GM19324 (cell line): ENCODE data around the gene ENTPD8.
"Not testable (repeated sequence)": the region's sequence is repeated elsewhere in the genome, so short reads cannot be mapped to it uniquely, and the experiment has no call there.

Experiments
- ATAC-seq: cut with Tn5 transposase; IDR thresholded peaks from one replicate; pipeline ENCODE4 v1.9.1; 2021; ENCODE audit warnings: mild to moderate bottlenecking, moderate library complexity; ENCODE audit not compliant: unreplicated experiment, low FRiP score

Gene ENTPD8

DNA sequence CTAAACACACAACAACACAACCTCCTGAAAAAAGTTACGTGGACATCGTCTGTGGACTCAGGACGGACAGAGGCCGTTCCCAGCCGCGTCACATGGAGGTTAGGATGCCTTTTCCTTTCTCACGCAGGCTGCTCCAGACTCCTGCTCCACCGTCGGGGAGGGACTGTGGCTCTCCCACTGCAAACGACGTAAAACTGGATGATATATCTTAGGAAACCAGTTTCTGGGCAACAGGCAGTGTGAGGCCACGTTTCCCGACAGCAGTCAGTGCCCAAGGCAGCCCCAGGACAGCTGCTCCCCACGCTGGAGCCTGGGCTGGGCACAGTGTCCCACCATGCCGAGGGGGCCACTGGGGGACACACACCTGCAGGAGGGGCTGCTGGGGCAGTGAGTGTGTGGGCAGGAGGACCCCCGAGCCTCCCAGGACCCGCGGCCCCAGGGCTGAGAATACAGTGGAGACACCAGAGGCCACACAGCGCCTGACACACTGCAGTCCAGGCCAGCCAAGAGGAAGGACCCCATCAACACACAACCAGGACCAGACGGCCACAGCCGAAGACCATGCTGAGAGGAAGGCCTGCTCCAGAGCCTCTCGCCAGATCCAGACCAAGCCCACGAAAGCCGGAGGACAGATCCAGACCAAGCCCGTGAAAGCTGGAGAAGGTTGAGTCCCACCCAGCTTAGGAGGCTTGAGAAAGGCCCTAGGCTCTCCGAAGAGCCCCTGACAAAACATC lies 44.4 kb downstream of the ENTPD8 start:
- ATAC-seq = no peak

GRCh38 chr9:137396227-137396626 lies 44.9 kb downstream of the ENTPD8 start:
- no peak for ATAC-seq

DNA sequence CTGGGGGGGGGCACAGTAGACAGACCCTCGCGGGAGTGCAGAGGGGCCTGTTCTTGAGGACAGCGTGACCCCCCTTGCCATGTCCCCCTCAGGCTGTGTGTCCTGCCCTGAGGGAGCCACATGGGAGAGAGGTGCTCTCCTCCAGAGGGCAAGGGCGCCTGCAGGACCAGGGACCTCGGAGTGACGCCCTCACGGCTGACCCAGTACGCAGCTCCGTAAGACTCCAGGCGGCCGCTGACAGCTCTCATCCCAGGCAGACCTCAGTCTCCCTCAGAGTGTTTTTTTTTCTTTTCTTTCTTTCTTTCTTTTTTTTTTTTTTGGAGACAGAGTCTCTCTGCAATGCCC lies 45.5 kb downstream of the ENTPD8 start:
- no peak for ATAC-seq

GRCh38 chr9:137394866-137395665 lies 46.1 kb downstream of the ENTPD8 start:
- no peak for ATAC-seq

- ATAC-seq = no peak
These were observed 47.7 kb downstream of the ENTPD8 start for GRCh38 chr9:137393176-137394150.

GRCh38 chr9:137392232-137393007 lies 48.7 kb downstream of the ENTPD8 start:
- ATAC-seq = no peak

- no peak for ATAC-seq
These were observed 49.8 kb downstream of the ENTPD8 start for GRCh38 chr9:137391411-137391754.

DNA sequence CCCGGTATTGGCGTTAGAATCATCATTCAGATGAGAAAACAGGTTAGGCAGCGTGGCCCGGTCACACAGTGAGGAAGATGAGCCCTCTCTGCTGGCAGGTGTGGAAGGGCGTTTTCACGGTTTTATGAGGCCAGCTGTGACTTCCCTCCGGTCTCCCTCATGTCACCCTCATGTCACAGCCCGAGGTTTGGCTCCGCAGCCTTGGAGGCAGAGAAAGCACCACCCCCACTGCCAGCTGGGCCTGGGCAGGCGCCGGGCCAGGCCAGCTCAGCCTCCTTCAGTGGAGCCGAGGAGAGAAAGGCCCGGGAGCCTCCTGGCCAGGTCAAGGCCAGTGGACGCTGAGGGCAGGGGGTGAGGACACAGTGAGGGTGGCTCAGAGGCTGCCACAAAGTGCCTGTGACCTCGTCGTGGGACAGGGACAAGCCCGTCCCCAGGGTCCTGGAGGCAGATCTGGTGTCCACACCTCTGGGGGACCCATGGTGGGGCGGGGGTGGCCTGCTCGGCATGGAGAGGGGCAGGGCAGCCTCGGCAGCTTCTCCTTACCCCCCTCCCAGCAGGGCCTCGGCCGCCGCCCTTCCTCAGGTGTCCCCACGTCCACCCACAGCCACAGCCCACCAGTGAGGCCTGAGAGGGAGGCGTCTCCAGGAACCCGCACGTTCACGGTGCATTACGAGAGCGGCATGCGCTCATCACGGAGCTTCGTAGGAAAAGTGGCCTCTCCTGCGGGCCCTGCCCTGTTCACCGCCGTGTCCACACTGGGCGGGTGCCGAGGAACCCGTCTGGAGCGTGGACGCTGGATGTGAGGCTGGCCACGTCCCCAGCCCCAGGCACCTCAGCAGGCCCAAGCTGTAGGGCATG lies 50.4 kb downstream of the ENTPD8 start:
- no peak for ATAC-seq

DNA sequence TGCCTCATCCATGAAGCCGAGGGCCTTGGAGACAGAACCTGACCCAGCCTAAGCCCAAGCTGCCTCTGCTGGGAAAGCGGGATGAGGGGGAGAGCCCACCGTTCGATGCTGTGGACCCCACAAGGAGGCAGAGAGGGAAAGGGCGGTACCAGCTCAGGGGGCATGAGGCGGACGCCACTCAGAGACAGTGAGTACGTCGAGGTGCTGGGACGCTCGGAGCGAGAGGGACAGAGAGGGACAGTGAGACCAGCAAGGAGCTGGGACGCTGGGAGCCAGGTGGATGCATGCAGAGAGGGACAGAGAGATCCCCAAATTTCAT lies 51.8 kb downstream of the ENTPD8 start:
- no peak for ATAC-seq

DNA sequence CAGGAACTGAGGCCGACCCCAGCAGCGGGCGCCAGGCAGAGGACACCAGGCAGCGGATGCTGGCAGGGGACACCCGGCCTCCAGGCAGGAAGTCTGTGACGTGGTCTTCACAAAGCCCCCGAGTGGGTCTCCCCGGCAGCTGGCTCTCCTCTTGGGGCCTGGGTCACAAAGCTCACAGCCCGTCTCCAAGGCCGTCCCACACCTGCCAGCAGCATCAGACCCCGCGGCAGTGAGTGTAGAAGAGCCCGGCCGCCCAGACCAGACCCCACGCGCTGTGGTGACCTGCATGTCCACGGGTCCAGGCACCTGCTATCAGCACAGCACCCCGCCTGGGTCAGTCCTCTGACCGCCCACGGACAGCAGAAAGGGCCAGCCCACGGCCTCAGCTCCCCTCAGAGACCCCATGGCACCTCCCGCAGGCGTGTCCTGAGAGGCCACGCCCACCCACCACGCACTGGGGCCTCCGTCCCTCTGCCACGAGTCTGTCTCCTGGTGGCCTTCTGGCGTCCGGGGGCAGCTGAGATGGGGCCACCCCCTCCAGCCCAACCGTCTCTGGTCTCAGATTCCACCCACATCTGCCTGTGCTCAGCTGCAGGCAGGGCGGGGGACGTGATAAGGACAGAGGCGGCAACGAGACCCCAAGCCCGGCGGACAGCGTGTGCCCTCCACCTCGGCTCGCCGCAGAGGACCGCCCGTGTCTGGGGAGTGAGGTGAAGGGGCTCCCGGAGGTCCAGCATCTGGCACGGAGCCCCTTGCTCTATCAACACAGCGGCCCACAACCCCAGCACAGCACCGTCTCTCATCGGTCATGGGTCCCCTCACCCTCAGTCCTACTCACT lies 52.3 kb downstream of the ENTPD8 start:
- no peak for ATAC-seq

DNA sequence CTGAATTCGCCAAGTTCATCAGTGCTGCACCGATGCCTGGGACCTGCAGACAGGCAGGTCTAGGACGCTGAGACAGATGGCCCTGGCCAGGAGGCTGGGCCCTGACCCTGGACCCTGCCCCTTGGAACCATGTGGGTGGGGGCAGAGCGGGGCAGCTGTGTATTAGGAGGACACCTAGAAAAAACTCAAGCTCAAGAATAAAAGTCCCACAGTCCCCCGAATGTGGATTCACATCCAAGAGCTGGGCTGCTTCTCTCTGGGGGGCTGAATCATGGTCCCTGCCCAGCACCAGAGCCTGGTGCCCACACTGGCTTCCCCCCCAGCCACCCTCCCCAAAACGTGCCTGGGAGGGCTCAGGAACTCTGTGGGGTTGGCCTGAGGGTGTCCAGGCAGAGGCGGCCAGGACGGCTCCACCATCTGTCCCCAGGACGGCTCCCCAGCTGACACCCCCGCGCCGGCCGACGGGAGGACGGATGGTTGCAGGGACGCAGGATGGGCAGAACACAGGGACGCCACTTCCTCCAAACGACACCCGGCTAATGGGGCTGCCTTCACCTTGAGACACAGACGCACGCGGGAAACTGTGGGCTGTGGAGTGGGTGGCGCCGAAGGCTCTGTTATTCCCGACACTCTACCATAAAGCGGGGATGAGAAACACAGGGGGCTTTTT lies 53.1 kb downstream of the ENTPD8 start:
- ATAC-seq = no peak

DNA sequence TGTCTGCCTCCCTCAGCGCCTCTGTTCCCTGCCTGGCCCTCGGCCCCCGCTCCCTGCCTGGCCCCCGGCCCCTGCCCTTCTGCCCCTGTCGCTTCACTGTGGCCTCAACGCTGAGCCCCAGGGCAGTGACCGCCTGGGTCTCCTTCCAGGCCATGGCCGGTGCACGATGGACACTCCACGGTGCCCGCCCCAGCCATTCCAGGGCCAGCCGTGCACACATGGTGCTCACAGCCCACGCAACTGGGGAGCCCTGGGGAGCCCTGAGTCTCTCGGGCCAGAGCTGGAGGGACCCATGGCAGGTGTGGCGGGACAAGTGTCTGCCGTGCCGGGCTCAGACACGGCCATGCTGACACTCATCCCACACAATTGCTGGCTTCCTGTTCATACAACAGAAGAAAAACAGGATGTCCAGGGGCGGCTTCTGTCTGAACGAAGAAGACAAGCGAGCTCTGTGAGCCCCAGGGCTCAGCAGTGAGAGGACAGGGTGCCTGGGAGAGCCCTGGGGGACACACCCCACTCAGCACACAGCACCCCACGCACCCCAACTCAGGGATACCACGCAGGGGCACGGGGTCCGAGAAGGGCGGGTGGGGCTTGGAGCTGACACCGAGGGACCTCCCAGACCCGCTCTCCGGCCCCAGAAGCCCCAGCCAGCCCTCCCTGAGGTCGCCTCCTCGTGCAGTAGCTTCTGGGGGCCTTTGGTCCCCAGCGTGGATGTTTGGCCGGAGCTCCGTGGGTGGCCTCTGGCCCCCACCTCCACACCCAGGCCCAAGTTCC lies 53.9 kb downstream of the ENTPD8 start:
- ATAC-seq = no peak

DNA sequence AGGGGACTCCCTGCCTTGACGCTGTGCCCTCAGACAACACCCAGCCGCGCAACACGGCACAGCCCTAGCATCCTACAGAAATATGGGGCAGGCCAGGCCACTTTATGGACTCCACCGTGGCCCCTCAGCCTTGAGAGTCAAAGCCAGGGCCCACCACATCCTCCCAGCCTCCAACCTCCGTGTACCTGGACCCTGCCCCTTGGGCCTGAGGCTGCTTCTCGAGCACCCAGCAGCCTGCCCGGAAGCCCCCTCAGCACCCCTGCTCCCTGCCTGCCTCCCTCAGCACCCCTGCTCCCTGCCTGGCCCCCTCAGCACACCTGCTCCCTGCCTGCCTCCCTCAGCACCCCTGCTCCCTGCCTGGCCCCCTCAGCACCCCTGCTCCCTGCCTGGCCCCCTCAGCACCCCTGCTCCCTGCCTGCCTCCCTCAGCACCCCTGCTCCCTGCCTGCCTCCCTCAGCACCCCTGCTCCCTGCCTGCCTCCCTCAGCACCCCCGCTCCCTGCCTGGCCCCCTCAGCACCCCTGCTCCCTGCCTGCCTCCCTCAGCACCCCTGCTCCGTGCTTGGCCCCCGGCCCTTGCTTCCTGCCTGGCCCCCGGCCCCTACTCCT lies 54.5 kb downstream of the ENTPD8 start:
- not testable (repeated sequence) for ATAC-seq

GRCh38 chr9:137385061-137385655 lies 56.0 kb downstream of the ENTPD8 start:
- ATAC-seq = no peak
